IPS-20b (cell line): Measurements from ENCODE around the gene PXDN.

Source experiments
- H3K27ac ChIP-seq: one replicate; pipeline ENCODE4 v1.5.1; 2013; ENCODE audit warnings: low read length
- H3K27me3 ChIP-seq: 2 replicates; pipeline ENCODE4 v1.6.1; 2013; ENCODE audit warnings: mild to moderate bottlenecking, low read length, inconsistent platforms; ENCODE audit not compliant: insufficient read depth
- H3K36me3 ChIP-seq: 2 replicates; pipeline ENCODE4 v1.6.1; 2013; ENCODE audit warnings: low read depth, mild to moderate bottlenecking, inconsistent platforms, low read length, moderate library complexity; ENCODE audit not compliant: insufficient read depth
- H3K4me1 ChIP-seq: 2 replicates; pipeline ENCODE4 v1.6.1; 2013; ENCODE audit warnings: mild to moderate bottlenecking, control low read depth, inconsistent platforms, low read length, moderate library complexity; ENCODE audit not compliant: insufficient read depth
- H3K4me3 ChIP-seq: 2 replicates; pipeline ENCODE4 v1.5.1; 2013; ENCODE audit warnings: mild to moderate bottlenecking, low read length, inconsistent platforms
- H3K9ac ChIP-seq: 2 replicates; pipeline ENCODE4 v1.6.1; 2013; ENCODE audit warnings: low read depth, mild to moderate bottlenecking, inconsistent platforms, low read length, moderate library complexity
- H3K9me3 ChIP-seq: 2 replicates; pipeline ENCODE4 v1.6.1; 2013; ENCODE audit warnings: mild to moderate bottlenecking, low read depth, low read length, inconsistent platforms; ENCODE audit not compliant: insufficient read depth

Gene PXDN

GRCh38 chr2:1749489-1750119 lies 5.3 kb upstream of the PXDN start:
- Histone ChIP-seq H3K27ac (no peak overlapping the region), H3K36me3 (no peaks in the 10 kb centered on the region), H3K4me3 (no peak overlapping the region), H3K9me3 (peaks cover 8% of the 10 kb centered on the region), H3K27me3 (peaks cover 46% of the 10 kb centered on the region), H3K9ac (no peak overlapping the region), H3K4me1 (no peaks in the 10 kb centered on the region)

GRCh38 chr2:1748741-1749488 lies 4.6 kb upstream of the PXDN start:
- Histone ChIP-seq H3K36me3 (no peaks in the 10 kb centered on the region), H3K4me1 (no peaks in the 10 kb centered on the region), H3K9ac (no peak overlapping the region), H3K4me3 (no peak overlapping the region), H3K27ac (no peak overlapping the region), H3K9me3 (peaks cover 2% of the 10 kb centered on the region; the same call in 1 of the 2 replicates), H3K27me3 (peaks cover 46% of the 10 kb centered on the region)

- Histone ChIP-seq H3K9me3 (no peaks in the 10 kb centered on the region), H3K36me3 (no peaks in the 10 kb centered on the region), H3K4me1 (no peaks in the 10 kb centered on the region), H3K27ac (no peak overlapping the region), H3K27me3 (peaks cover 46% of the 10 kb centered on the region), H3K4me3 (no peak overlapping the region), H3K9ac (no peak overlapping the region)
Observed at GRCh38 chr2:1748176-1748740, 3.9 kb upstream of the PXDN start.

- Histone ChIP-seq H3K4me1 (peaks cover 2% of the 10 kb centered on the region), H3K27me3 (peaks cover 46% of the 10 kb centered on the region), H3K9me3 (no peaks in the 10 kb centered on the region), H3K36me3 (no peaks in the 10 kb centered on the region), H3K9ac (no peak overlapping the region), H3K4me3 (no peak overlapping the region), H3K27ac (no peak overlapping the region)
Observed at GRCh38 chr2:1747065-1747941, 3.0 kb upstream of the PXDN start.

GRCh38 chr2:1746174-1747064 lies 2.1 kb upstream of the PXDN start:
- no peak overlapping the region for H3K27ac ChIP-seq
- H3K4me1 ChIP-seq, result peaks cover 8% of the 10 kb centered on the region
- H3K36me3 ChIP-seq, result no peaks in the 10 kb centered on the region
- H3K9ac ChIP-seq, result no peak overlapping the region
- H3K27me3 ChIP-seq, result peaks cover 46% of the 10 kb centered on the region
- H3K4me3 ChIP-seq, result no peak overlapping the region
- no peaks in the 10 kb centered on the region for H3K9me3 ChIP-seq

GRCh38 chr2:1745171-1746023 lies 1.1 kb upstream of the PXDN start:
- H3K4me3 ChIP-seq, result peak overlapping the region; percentile 72; the same call in 1 of the 2 replicates
- no peaks in the 10 kb centered on the region for H3K36me3 ChIP-seq
- H3K4me1 ChIP-seq, result peaks cover 8% of the 10 kb centered on the region
- no peaks in the 10 kb centered on the region for H3K9me3 ChIP-seq
- peak overlapping the region; percentile 2; the same call in 1 of the 2 replicates for H3K9ac ChIP-seq
- peaks cover 46% of the 10 kb centered on the region for H3K27me3 ChIP-seq
- H3K27ac ChIP-seq, result no peak overlapping the region

GRCh38 chr2:1744151-1744445 lies 217 bp downstream of the PXDN start:
- Histone ChIP-seq H3K9ac (peak overlapping the region; percentile 79; the same call in 1 of the 2 replicates), H3K27ac (peak overlapping the region; percentile 34), H3K36me3 (no peaks in the 10 kb centered on the region), H3K27me3 (peaks cover 43% of the 10 kb centered on the region), H3K4me1 (peaks cover 8% of the 10 kb centered on the region), H3K9me3 (no peaks in the 10 kb centered on the region), H3K4me3 (peak overlapping the region; percentile 72; the same call in 1 of the 2 replicates)

GRCh38 chr2:1743396-1744150 lies 742 bp downstream of the PXDN start:
- H3K27me3 ChIP-seq, result peaks cover 38% of the 10 kb centered on the region
- peak overlapping the region; percentile 89 for H3K4me3 ChIP-seq
- H3K9me3 ChIP-seq, result no peaks in the 10 kb centered on the region
- no peaks in the 10 kb centered on the region for H3K36me3 ChIP-seq
- peak overlapping the region; percentile 49 for H3K27ac ChIP-seq
- H3K9ac ChIP-seq, result peak overlapping the region; percentile 82; the same call in 1 of the 2 replicates
- peaks cover 8% of the 10 kb centered on the region for H3K4me1 ChIP-seq

GRCh38 chr2:1742681-1743395 lies 1.5 kb downstream of the PXDN start:
- peaks cover 30% of the 10 kb centered on the region for H3K27me3 ChIP-seq
- H3K9me3 ChIP-seq, result no peaks in the 10 kb centered on the region
- H3K36me3 ChIP-seq, result no peaks in the 10 kb centered on the region
- peak overlapping the region; percentile 89 for H3K4me3 ChIP-seq
- peaks cover 8% of the 10 kb centered on the region for H3K4me1 ChIP-seq
- H3K27ac ChIP-seq, result peak overlapping the region; percentile 49
- peak overlapping the region; percentile 82; the same call in 1 of the 2 replicates for H3K9ac ChIP-seq
